Activated CD4-positive, alpha-beta T cell treated with anti-CD3 and anti-CD28 coated beads, Interleukin-2, amount 10 ng/mL, durations not matched to agents 24 days and 14 days (primary cell): ENCODE measurements around the gene NFX1. TPM values are rescaled to one million over a fixed set of nuclear protein-coding genes. Genes with fewer than 3 reads are reported as not detected.
A peak's percentile ranks its signal among the peaks of the same experiment; 100 is the strongest.

Experiments
- DNase-seq: peaks from one replicate; pipeline ENCODE4 v3.0.0; 2022
- H3K27ac Mint-ChIP-seq: one replicate; pipeline ENCODE4 v1.8.0; 2022; ENCODE audit warnings: mild to moderate bottlenecking, mixed read lengths
- H3K27me3 Mint-ChIP-seq: one replicate; pipeline ENCODE4 v1.8.0; 2022; ENCODE audit warnings: mixed read lengths
- H3K36me3 Mint-ChIP-seq: one replicate; pipeline ENCODE4 v1.8.0; 2022; ENCODE audit warnings: low read depth, mild to moderate bottlenecking, mixed read lengths
- H3K4me1 Mint-ChIP-seq: one replicate; pipeline ENCODE4 v1.8.0; 2021; ENCODE audit warnings: mixed read lengths
- H3K4me3 Mint-ChIP-seq: one replicate; pipeline ENCODE4 v1.8.0; 2022; ENCODE audit warnings: mild to moderate bottlenecking, moderate library complexity, mixed read lengths
- H3K9me3 Mint-ChIP-seq: one replicate; pipeline ENCODE4 v1.8.0; 2021; ENCODE audit warnings: mixed read lengths
- intact Hi-C: fragments of 100-400 bp; cut with micrococcal nuclease; formaldehyde crosslinking; loops from one replicate; pipeline ENCODE4 v1.15.1; 2023
- total RNA-seq: library from RNA; stranded (reverse); gene quantifications from 2 replicates; pipeline ENCODE4 v1.2.3, GENCODE V29; 2022

The NFX1 gene
- total RNA-seq, 1 donor from 2014 or later, result 38.7 TPM

GRCh38 chr9:33285502-33285901 is 4.8 kb upstream of the NFX1 start:
- H3K27me3 Mint-ChIP-seq, result peaks cover 3% of the 10 kb centered on the region
- no peak for DNase-seq
- intact Hi-C loops, result no loop called here
- H3K27ac Mint-ChIP-seq, result no peak overlapping the region
- no peaks in the 10 kb centered on the region for H3K9me3 Mint-ChIP-seq
- H3K4me1 Mint-ChIP-seq, result peaks cover 14% of the 10 kb centered on the region
- H3K4me3 Mint-ChIP-seq, result no peak overlapping the region
- H3K36me3 Mint-ChIP-seq, result peaks cover 32% of the 10 kb centered on the region

- Mint-ChIP-seq H3K9me3 (peaks cover 2% of the 10 kb centered on the region), H3K4me1 (peaks cover 29% of the 10 kb centered on the region), H3K27me3 (peaks cover 3% of the 10 kb centered on the region), H3K27ac (peak overlapping the region; percentile 50), H3K4me3 (no peak overlapping the region), H3K36me3 (peaks cover 38% of the 10 kb centered on the region)
- DNase-seq, result peak; percentile 88
- intact Hi-C loops, result loop anchor here (1.0 to 2.0 kb wide), 3 partner anchors 56 to 180 kb away; no protein-coding TSS in a partner anchor
These were observed 3.2 kb upstream of the NFX1 start for GRCh38 chr9:33287087-33287490.

GRCh38 chr9:33288235-33288634 is 2.1 kb upstream of the NFX1 start:
- Mint-ChIP-seq H3K27ac (peak overlapping the region; percentile 81), H3K4me3 (peak overlapping the region; percentile 18), H3K36me3 (peaks cover 37% of the 10 kb centered on the region), H3K9me3 (peaks cover 7% of the 10 kb centered on the region), H3K4me1 (peaks cover 39% of the 10 kb centered on the region), H3K27me3 (peaks cover 3% of the 10 kb centered on the region)
- intact Hi-C loops, result no loop called here
- no peak for DNase-seq

GRCh38 chr9:33288828-33289483 is 1.4 kb upstream of the NFX1 start:
- H3K27me3 Mint-ChIP-seq, result peaks cover 3% of the 10 kb centered on the region
- H3K4me3 Mint-ChIP-seq, result peak overlapping the region; percentile 18
- peak; percentile 61 for DNase-seq
- H3K36me3 Mint-ChIP-seq, result peaks cover 38% of the 10 kb centered on the region
- H3K9me3 Mint-ChIP-seq, result peaks cover 7% of the 10 kb centered on the region
- peak overlapping the region; percentile 81 for H3K27ac Mint-ChIP-seq
- intact Hi-C loops, result no loop called here
- H3K4me1 Mint-ChIP-seq, result peaks cover 43% of the 10 kb centered on the region

GRCh38 chr9:33289496-33289895 is 820 bp upstream of the NFX1 start:
- H3K4me1 Mint-ChIP-seq, result peaks cover 46% of the 10 kb centered on the region
- peaks cover 7% of the 10 kb centered on the region for H3K9me3 Mint-ChIP-seq
- DNase-seq, result peak; percentile 77
- H3K36me3 Mint-ChIP-seq, result peaks cover 40% of the 10 kb centered on the region
- H3K27ac Mint-ChIP-seq, result peak overlapping the region; percentile 100
- intact Hi-C loops, result no loop called here
- peak overlapping the region; percentile 99 for H3K4me3 Mint-ChIP-seq
- H3K27me3 Mint-ChIP-seq, result peaks cover 3% of the 10 kb centered on the region

GRCh38 chr9:33289936-33290246 is 425 bp upstream of the NFX1 start:
- intact Hi-C loops, result loop anchor here (1.0 to 10.0 kb wide), 11 partner anchors 16 to 759 kb away; partner anchors contain the start of genes APTX, B4GALT1, BAG1 and NOL6
- peak overlapping the region; percentile 99 for H3K4me3 Mint-ChIP-seq

GRCh38 chr9:33291031-33291397 is 698 bp downstream of the NFX1 start:
- H3K4me1 Mint-ChIP-seq, result peaks cover 55% of the 10 kb centered on the region
- H3K36me3 Mint-ChIP-seq, result peaks cover 50% of the 10 kb centered on the region
- no peak for DNase-seq
- peaks cover 7% of the 10 kb centered on the region for H3K9me3 Mint-ChIP-seq
- H3K4me3 Mint-ChIP-seq, result peak overlapping the region; percentile 99
- intact Hi-C loops, result loop anchor here (10.0 kb wide), 1 partner anchor 524 kb away; the partner anchor contains the start of gene UBE2R2
- H3K27me3 Mint-ChIP-seq, result peaks cover 3% of the 10 kb centered on the region
- peak overlapping the region; percentile 100 for H3K27ac Mint-ChIP-seq

More at GRCh38 chr9:33289936-33290246, 425 bp upstream of the NFX1 start:
- H3K9me3 Mint-ChIP-seq, result peaks cover 7% of the 10 kb centered on the region
- H3K4me1 Mint-ChIP-seq, result peaks cover 50% of the 10 kb centered on the region
- peaks cover 3% of the 10 kb centered on the region for H3K27me3 Mint-ChIP-seq
- H3K36me3 Mint-ChIP-seq, result peaks cover 44% of the 10 kb centered on the region
- peak overlapping the region; percentile 100 for H3K27ac Mint-ChIP-seq
- no peak for DNase-seq

- Mint-ChIP-seq H3K27ac (peak overlapping the region; percentile 100), H3K4me3 (peak overlapping the region; percentile 99), H3K27me3 (peaks cover 3% of the 10 kb centered on the region), H3K4me1 (peaks cover 58% of the 10 kb centered on the region), H3K9me3 (peaks cover 7% of the 10 kb centered on the region), H3K36me3 (peaks cover 53% of the 10 kb centered on the region)
- intact Hi-C loops, result loop anchor here (10.0 kb wide), 1 partner anchor 523 kb away; the partner anchor contains the start of gene UBE2R2
- DNase-seq, result no peak
These were observed 1.6 kb downstream of the NFX1 start for GRCh38 chr9:33291901-33292300.

- Mint-ChIP-seq H3K36me3 (peaks cover 70% of the 10 kb centered on the region), H3K27me3 (peaks cover 3% of the 10 kb centered on the region), H3K27ac (no peak overlapping the region), H3K4me3 (no peak overlapping the region), H3K4me1 (peaks cover 69% of the 10 kb centered on the region), H3K9me3 (peaks cover 7% of the 10 kb centered on the region)
- intact Hi-C loops, result loop anchor here (10.0 kb wide), 1 partner anchor 521 kb away; the partner anchor contains the start of gene UBE2R2
- DNase-seq, result no peak
These were observed 3.5 kb downstream of the NFX1 start for GRCh38 chr9:33293782-33294181.

- Mint-ChIP-seq H3K9me3 (peaks cover 7% of the 10 kb centered on the region), H3K4me3 (peak overlapping the region; percentile 57), H3K36me3 (peaks cover 79% of the 10 kb centered on the region), H3K4me1 (peaks cover 75% of the 10 kb centered on the region), H3K27ac (peak overlapping the region; percentile 79), H3K27me3 (peaks cover 3% of the 10 kb centered on the region)
- DNase-seq, result no peak
- intact Hi-C loops, result loop anchor here (1.0 to 10.0 kb wide), 2 partner anchors 11 to 520 kb away; partner anchors contain the start of gene UBE2R2
These were observed 4.5 kb downstream of the NFX1 start for GRCh38 chr9:33294670-33295432.

GRCh38 chr9:33295571-33295970 is 5.3 kb downstream of the NFX1 start:
- Mint-ChIP-seq H3K4me1 (peaks cover 70% of the 10 kb centered on the region), H3K4me3 (peak overlapping the region; percentile 60), H3K9me3 (peaks cover 7% of the 10 kb centered on the region), H3K27ac (peak overlapping the region; percentile 55), H3K36me3 (peaks cover 77% of the 10 kb centered on the region), H3K27me3 (no peaks in the 10 kb centered on the region)
- intact Hi-C loops, result loop anchor here (1.0 to 10.0 kb wide), 2 partner anchors 11 to 519 kb away; partner anchors contain the start of gene UBE2R2
- no peak for DNase-seq

- DNase-seq, result peak; percentile 62
- H3K4me3 Mint-ChIP-seq, result peak overlapping the region; percentile 39
- intact Hi-C loops, result loop anchor here (10.0 kb wide), 1 partner anchor 517 kb away; the partner anchor contains the start of gene UBE2R2
These were observed 7.1 kb downstream of the NFX1 start for GRCh38 chr9:33297432-33297831.

GRCh38 chr9:33300546-33300945 is 10.2 kb downstream of the NFX1 start:
- Mint-ChIP-seq H3K36me3 (peaks cover 59% of the 10 kb centered on the region), H3K4me3 (no peak overlapping the region), H3K27ac (no peak overlapping the region), H3K9me3 (no peaks in the 10 kb centered on the region), H3K4me1 (peaks cover 34% of the 10 kb centered on the region), H3K27me3 (no peaks in the 10 kb centered on the region)
- intact Hi-C loops, result no loop called here
- DNase-seq, result no peak

More at GRCh38 chr9:33297432-33297831, 7.1 kb downstream of the NFX1 start:
- Mint-ChIP-seq H3K4me1 (peaks cover 53% of the 10 kb centered on the region), H3K27me3 (no peaks in the 10 kb centered on the region), H3K36me3 (peaks cover 70% of the 10 kb centered on the region), H3K9me3 (peaks cover 2% of the 10 kb centered on the region), H3K27ac (peak overlapping the region; percentile 79)

- H3K4me3 Mint-ChIP-seq, result no peak overlapping the region
- intact Hi-C loops, result no loop called here
- no peaks in the 10 kb centered on the region for H3K9me3 Mint-ChIP-seq
- peaks cover 49% of the 10 kb centered on the region for H3K36me3 Mint-ChIP-seq
- H3K27ac Mint-ChIP-seq, result no peak overlapping the region
- no peak for DNase-seq
- H3K27me3 Mint-ChIP-seq, result no peaks in the 10 kb centered on the region
- H3K4me1 Mint-ChIP-seq, result peaks cover 12% of the 10 kb centered on the region
These were observed 14.0 kb downstream of the NFX1 start for GRCh38 chr9:33304362-33304761.
